SK-N-SH (cell line): ENCODE data around the gene CPLX1. TPM values are rescaled to one million over a fixed set of nuclear protein-coding genes. Genes with fewer than 3 reads are reported as not detected.

ENCODE experiments used
- CTCF ChIA-PET: fragments of 300-600, 350-600 bp; formaldehyde crosslinking; extraction: SDS; loops from one replicate; lab custom pipeline; 2021; lab: Yijun Ruan, JAX
- POLR2A ChIA-PET: fragments of 350-600 bp; sonication (Branson Sonifier 250); formaldehyde crosslinking; extraction: SDS; loops from one replicate; lab custom pipeline; 2020; ENCODE audit warnings: antibody characterized with exemption, inconsistent platforms; lab: Yijun Ruan, JAX
- DNase-seq: peaks from one replicate; pipeline ENCODE4 v3.0.0; 2012
- H2AFZ ChIP-seq: fragments of 200-600 bp; sonication (generic); 2 replicates; pipeline ENCODE4 v1.8.1; 2016; ENCODE audit warnings: antibody characterized with exemption, mild to moderate bottlenecking, low read depth
- H3F3A ChIP-seq: fragments of 200-600 bp; sonication (generic); replicated peaks from 2 replicates; pipeline ENCODE3; 2016; ENCODE audit warnings: antibody characterized with exemption, mild to moderate bottlenecking; ENCODE audit not compliant: insufficient read depth
- H3K27ac ChIP-seq, 2 experiments: fragments of 200-500 bp in 1 of 2; fragments of 200-600 bp in 1 of 2; sonication (Bioruptor generic) in 1 of 2; sonication (generic), shearing (Covaris generic) in 1 of 2; 2 replicates each; pipeline versions ENCODE4 v1.5.1 to v1.6.1; 2014 to 2016; ENCODE audit warnings: low read depth in 2 of 2, inconsistent platforms in 1 of 2, low read length in 1 of 2, mild to moderate bottlenecking in 1 of 2, mixed read lengths in 1 of 2
- H3K27me3 ChIP-seq: fragments of 200-600 bp; sonication (generic), shearing (Covaris generic); 2 replicates; pipeline ENCODE4 v1.6.1; 2016; ENCODE audit warnings: mixed run types; ENCODE audit not compliant: insufficient read depth
- H3K36me3 ChIP-seq, 2 experiments: fragments of 200-500 bp in 1 of 2; fragments of 200-600 bp in 1 of 2; sonication (Bioruptor generic) in 1 of 2; sonication (generic) in 1 of 2; replicated peaks in 1 of 2; 2 replicates each; pipeline versions ENCODE3 to v1.5.1; 2014 to 2016; ENCODE audit warnings: low read length in 1 of 2, mild to moderate bottlenecking in 1 of 2; ENCODE audit not compliant: insufficient read depth in 2 of 2, control insufficient read depth in 1 of 2
- H3K4me1 ChIP-seq, 2 experiments: fragments of 200-500 bp in 1 of 2; fragments of 200-600 bp in 1 of 2; sonication (Bioruptor generic) in 1 of 2; sonication (generic), shearing (Covaris generic) in 1 of 2; 2 replicates each; pipeline versions ENCODE4 v1.5.1 to v1.6.1; 2014 to 2016; ENCODE audit warnings: low read depth in 1 of 2, low read length in 1 of 2, mixed run types in 1 of 2; ENCODE audit not compliant: insufficient read depth in 2 of 2, control insufficient read depth in 1 of 2
- H3K4me2 ChIP-seq: fragments of 200-600 bp; sonication (generic), shearing (Covaris generic); 2 replicates; pipeline ENCODE4 v1.6.1; 2017; ENCODE audit warnings: mixed run types
- H3K4me3 ChIP-seq, 2 experiments: fragments of 200-500 bp in 1 of 2; fragments of 200-600 bp in 1 of 2; sonication (Bioruptor generic) in 1 of 2; sonication (generic), shearing (Covaris generic) in 1 of 2; 2 replicates each; pipeline versions ENCODE4 v1.5.1 to v1.8.1; 2014 to 2016; ENCODE audit warnings: low read depth in 2 of 2, inconsistent platforms in 1 of 2, low read length in 1 of 2, mild to moderate bottlenecking in 1 of 2, mixed read lengths in 1 of 2, moderate library complexity in 1 of 2
- H3K79me2 ChIP-seq: fragments of 200-600 bp; sonication (generic); 2 replicates; pipeline ENCODE4 v1.8.1; 2017; ENCODE audit warnings: mild to moderate bottlenecking; ENCODE audit not compliant: insufficient read depth
- H3K9ac ChIP-seq: fragments of 200-600 bp; sonication (generic); 2 replicates; pipeline ENCODE4 v1.6.1; 2017; ENCODE audit warnings: mixed run types
- H3K9me2 ChIP-seq: fragments of 200-600 bp; sonication (generic); 2 replicates; pipeline ENCODE4 v1.6.1; 2017; ENCODE audit warnings: mixed run types
- H3K9me3 ChIP-seq: fragments of 200-600 bp; sonication (generic); 2 replicates; pipeline ENCODE4 v1.6.1; 2017; ENCODE audit warnings: mixed run types, mild to moderate bottlenecking, moderate library complexity
- H4K20me1 ChIP-seq: fragments of 200-600 bp; sonication (generic); 2 replicates; pipeline ENCODE4 v1.6.1; 2017; ENCODE audit warnings: mild to moderate bottlenecking, mixed run types; ENCODE audit not compliant: insufficient read depth
- CHD2 ChIP-seq: fragments of 150-350 bp; IDR thresholded peaks from 2 replicates; pipeline ENCODE4 v1.6.1; 2018; ENCODE audit warnings: low read length; ENCODE audit not compliant: partially characterized antibody
- ELF1 ChIP-seq: IDR thresholded peaks from 2 replicates; pipeline ENCODE4 v1.4.0; 2012
- EZH2phosphoT487 ChIP-seq: fragments of 200-600 bp; sonication (generic); IDR thresholded peaks from 2 replicates; pipeline ENCODE4 v1.6.1; 2017; ENCODE audit warnings: low read depth, mixed run types, mild to moderate bottlenecking, antibody characterized with exemption, moderate library complexity, borderline replicate concordance
- FOSL2 ChIP-seq: IDR thresholded peaks from 2 replicates; pipeline ENCODE4 v1.4.0; 2012; ENCODE audit warnings: low read depth, mild to moderate bottlenecking, moderate library complexity, borderline replicate concordance
- FOXJ3 ChIP-seq: sonication (generic); formaldehyde crosslinking; IDR thresholded peaks from 2 replicates; pipeline ENCODE4 v1.5.1; 2020; ENCODE audit warnings: mild to moderate bottlenecking, missing genetic modification reagents
- FOXM1 ChIP-seq: IDR thresholded peaks from 2 replicates; pipeline ENCODE4 v1.4.0; 2012; ENCODE audit warnings: low read depth, mild to moderate bottlenecking
- JUND ChIP-seq: IDR thresholded peaks from 2 replicates; pipeline ENCODE4 v1.4.0; 2012
- MXI1 ChIP-seq: IDR thresholded peaks from 2 replicates; pipeline ENCODE4 v1.6.1; 2012; ENCODE audit warnings: mild to moderate bottlenecking, low read depth, low read length, improper control_type of control experiment
- RAD21 ChIP-seq: IDR thresholded peaks from 2 replicates; pipeline ENCODE4 v1.6.1; 2012; ENCODE audit warnings: mild to moderate bottlenecking, low read length
- RFX5 ChIP-seq: IDR thresholded peaks from 2 replicates; pipeline ENCODE4 v1.6.1; 2012; ENCODE audit warnings: mild to moderate bottlenecking, improper control_type of control experiment, low read length
- RXRA ChIP-seq: IDR thresholded peaks from 2 replicates; pipeline ENCODE4 v1.4.0; 2012; ENCODE audit warnings: low read depth, mild to moderate bottlenecking, borderline replicate concordance
- SIN3A ChIP-seq: IDR thresholded peaks from 2 replicates; pipeline ENCODE4 v1.6.1; 2012; ENCODE audit warnings: low read depth, mild to moderate bottlenecking, low read length, moderate library complexity, borderline replicate concordance
- TAF1 ChIP-seq: IDR thresholded peaks from 2 replicates; pipeline ENCODE4 v1.6.1; 2012; ENCODE audit warnings: low read depth, mild to moderate bottlenecking, low read length, moderate library complexity, borderline replicate concordance
- TCF12 ChIP-seq: IDR thresholded peaks from 2 replicates; pipeline ENCODE4 v1.4.0; 2012
- TEAD4 ChIP-seq: IDR thresholded peaks from 2 replicates; pipeline ENCODE4 v1.4.0; 2012; ENCODE audit warnings: mild to moderate bottlenecking, borderline replicate concordance; ENCODE audit not compliant: insufficient read depth
- USF2 ChIP-seq: fragments of 150-350 bp; IDR thresholded peaks from 2 replicates; pipeline ENCODE4 v1.6.1; 2017; ENCODE audit warnings: antibody characterized with exemption, low read length, low read depth, borderline replicate concordance
- YY1 ChIP-seq: IDR thresholded peaks from 2 replicates; pipeline ENCODE4 v1.4.0; 2012; ENCODE audit warnings: low read depth, mild to moderate bottlenecking
- WGBS: methylation state at CpG from one replicate; pipeline ENCODE4 v1.1.6; 2017; ENCODE audit warnings: low lambda C conversion rate; 5-methylcytosine and 5-hydroxymethylcytosine counted together
- polyA plus RNA-seq, 3 experiments: library from polyadenylated mRNA; depleted of rRNA; stranded (reverse); fragments of >200 nt; gene quantifications; 2 replicates each; pipeline ENCODE4 v1.2.3, GENCODE V29; 2012
- TF ChIP-seq, protein P1 (sequence below): IDR thresholded peaks from 2 replicates; pipeline ENCODE4; 2012
- TF ChIP-seq, protein P2 (sequence below): IDR thresholded peaks from 2 replicates; pipeline ENCODE4 v1.4.0; 2012; ENCODE audit warnings: low read depth, borderline replicate concordance

The CPLX1 gene
- polyA plus RNA-seq, 1 of the 3 experiments (the other 2 are of a cell fraction), result 0.56 TPM

- TF ChIP-seq, protein P1, sequence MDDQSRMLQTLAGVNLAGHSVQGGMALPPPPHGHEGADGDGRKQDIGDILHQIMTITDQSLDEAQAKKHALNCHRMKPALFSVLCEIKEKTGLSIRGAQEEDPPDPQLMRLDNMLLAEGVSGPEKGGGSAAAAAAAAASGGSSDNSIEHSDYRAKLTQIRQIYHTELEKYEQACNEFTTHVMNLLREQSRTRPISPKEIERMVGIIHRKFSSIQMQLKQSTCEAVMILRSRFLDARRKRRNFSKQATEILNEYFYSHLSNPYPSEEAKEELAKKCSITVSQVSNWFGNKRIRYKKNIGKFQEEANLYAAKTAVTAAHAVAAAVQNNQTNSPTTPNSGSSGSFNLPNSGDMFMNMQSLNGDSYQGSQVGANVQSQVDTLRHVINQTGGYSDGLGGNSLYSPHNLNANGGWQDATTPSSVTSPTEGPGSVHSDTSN, result no peak
- TF ChIP-seq YY1, result no peak
These were observed 38.7 kb upstream of the CPLX1 start (continued) for GRCh38 chr4:864456-865120.

DNA sequence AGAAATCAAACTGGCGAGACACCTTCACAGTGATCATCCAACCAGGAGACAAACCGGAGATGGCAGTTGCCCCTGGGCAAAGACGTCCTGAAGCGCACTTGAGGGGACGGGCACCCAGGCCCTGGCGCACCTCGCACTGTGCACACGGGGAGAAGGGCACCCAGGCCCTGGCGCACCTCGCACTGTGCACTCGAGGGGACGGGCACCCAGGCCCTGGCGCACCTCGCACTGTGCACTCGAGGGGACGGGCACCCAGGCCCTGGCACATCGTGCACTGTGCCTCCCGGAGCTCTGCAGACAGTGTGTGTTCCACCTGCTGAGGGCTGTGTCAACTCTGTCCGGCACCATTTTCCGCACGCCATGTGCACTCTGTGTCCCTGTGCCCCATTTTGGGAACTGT lies 34.6 kb upstream of the CPLX1 start:
- no peak for TF ChIP-seq CHD2
- no peak for TF ChIP-seq EZH2phosphoT487
- TF ChIP-seq, protein P1, result no peak
- no peak for TF ChIP-seq RAD21
- TF ChIP-seq ELF1, result no peak
- TF ChIP-seq, protein P2, sequence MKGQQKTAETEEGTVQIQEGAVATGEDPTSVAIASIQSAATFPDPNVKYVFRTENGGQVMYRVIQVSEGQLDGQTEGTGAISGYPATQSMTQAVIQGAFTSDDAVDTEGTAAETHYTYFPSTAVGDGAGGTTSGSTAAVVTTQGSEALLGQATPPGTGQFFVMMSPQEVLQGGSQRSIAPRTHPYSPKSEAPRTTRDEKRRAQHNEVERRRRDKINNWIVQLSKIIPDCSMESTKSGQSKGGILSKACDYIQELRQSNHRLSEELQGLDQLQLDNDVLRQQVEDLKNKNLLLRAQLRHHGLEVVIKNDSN, result no peak
- no peak for TF ChIP-seq FOSL2
- no peak for TF ChIP-seq SIN3A
- no peak overlapping the region for H3K4me3 ChIP-seq
- no peak overlapping the region for H3K4me2 ChIP-seq
- H3K27me3 ChIP-seq, result no peaks in the 10 kb centered on the region
- H3K4me1 ChIP-seq, result no peaks in the 10 kb centered on the region
- no peaks in the 10 kb centered on the region for H3K79me2 ChIP-seq
- H3K27ac ChIP-seq, result no peak overlapping the region
- H4K20me1 ChIP-seq, result no peaks in the 10 kb centered on the region
- peaks cover 21 to 48% of the 10 kb centered on the region in 2 experiments for H3K36me3 ChIP-seq
- H3K9ac ChIP-seq, result no peak overlapping the region
- no peak for DNase-seq
- no peak overlapping the region for H2AFZ ChIP-seq
- no peaks in the 10 kb centered on the region for H3F3A ChIP-seq
- 97% methylated on average over 13 of the region's 21 CpGs for WGBS
- no peaks in the 10 kb centered on the region for H3K9me3 ChIP-seq
- no peaks in the 10 kb centered on the region for H3K9me2 ChIP-seq
- POLR2A ChIA-PET, result interaction anchor here (0.6 kb wide), 1 partner anchor 79 kb away, joined by 5 read pairs; no protein-coding TSS in a partner anchor
- CTCF ChIA-PET, result no interaction called here

DNA sequence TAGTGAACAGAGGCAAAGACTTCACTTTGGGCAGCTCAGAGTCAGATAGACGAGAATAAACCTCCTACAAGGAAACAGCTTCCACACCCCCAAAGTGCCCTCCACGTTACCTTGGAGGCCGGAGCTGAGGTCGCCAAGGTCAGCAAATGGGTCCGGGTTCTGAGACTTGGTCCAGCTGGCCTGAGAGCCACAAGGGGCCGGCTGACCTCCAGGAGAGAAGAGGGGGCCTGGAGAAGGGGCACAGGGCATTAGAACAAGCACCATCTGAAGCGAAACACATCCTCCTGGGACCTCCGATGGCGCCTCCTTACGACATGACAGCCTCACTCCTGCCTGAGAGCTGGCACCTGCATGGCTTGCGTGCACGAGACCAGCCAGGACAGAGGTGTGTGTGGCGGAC lies 33.6 kb upstream of the CPLX1 start:
- Histone ChIP-seq H3K27ac (no peak overlapping the region), H3K9me3 (no peaks in the 10 kb centered on the region), H4K20me1 (no peaks in the 10 kb centered on the region), H3F3A (no peaks in the 10 kb centered on the region), H3K4me1 (no peaks in the 10 kb centered on the region), H3K4me3 (no peak overlapping the region)
- no peak for TF ChIP-seq USF2
- TF ChIP-seq JUND, result no peak
- TF ChIP-seq TAF1, result no peak
- TF ChIP-seq RFX5, result no peak
- no peak for TF ChIP-seq MXI1
- no peak for TF ChIP-seq YY1
- TF ChIP-seq, protein P1, result no peak
- TF ChIP-seq TEAD4, result no peak
- no peak for TF ChIP-seq TCF12
- TF ChIP-seq FOXJ3 (CRISPR knock-in tag), result no peak
- no peak for TF ChIP-seq RXRA
- no peak for TF ChIP-seq FOXM1
- TF ChIP-seq, all 33 proteins: peak for 0
- CTCF ChIA-PET, result no interaction called here
- DNase-seq, result no peak
- no peak overlapping the region for H3K9ac ChIP-seq
- no peaks in the 10 kb centered on the region for H3K79me2 ChIP-seq
- peaks cover 21 to 41% of the 10 kb centered on the region in 2 experiments for H3K36me3 ChIP-seq
- H3K9me2 ChIP-seq, result no peaks in the 10 kb centered on the region
- WGBS, result 97% methylated on average over 11 of the region's 13 CpGs
- H2AFZ ChIP-seq, result no peak overlapping the region
- POLR2A ChIA-PET, result no interaction called here
- no peak overlapping the region for H3K4me2 ChIP-seq
- H3K27me3 ChIP-seq, result no peaks in the 10 kb centered on the region
